Pancreas (tissue), 10 donors: ENCODE results near the gene ACOXL. TPM values are rescaled to one million over a fixed set of nuclear protein-coding genes. Genes with fewer than 3 reads are reported as not detected.

Source experiments
- ATAC-seq, 4 donors: fragments of 200-7000 bp; cut with Tn5 transposase; one replicate each; pipeline versions ENCODE4 v1.8.0 to v1.9.1; 2020; ENCODE audit warnings: mild to moderate bottlenecking in 4 of 4, moderate library complexity in 4 of 4
- DNase-seq, 6 donors: peaks; one replicate each; pipeline ENCODE4 v3.0.0-alpha.2; 2020
- FAIRE-seq: peaks from 2 replicates; lab custom pipeline; 2012; peaks lifted over from hg19 to GRCh38; lab: Jason Lieb, UNC
- H3K27ac ChIP-seq, 4 donors: fragments of 200-600 bp; sonication (generic); 1 replicate in 3 of 4; 2 replicates in 1 of 4; pipeline versions ENCODE4 v1.5.0 to v1.8.0; 2020
- H3K27me3 ChIP-seq, 4 donors: fragments of 200-600 bp; one replicate each; pipeline ENCODE4 v1.8.0; 2021
- H3K36me3 ChIP-seq, 3 donors: fragments of 200-600 bp; sonication (generic) in 1 of 3; one replicate each; pipeline versions ENCODE4 v1.5.0 to v1.8.0; 2020 to 2021
- H3K4me1 ChIP-seq, 3 donors: fragments of 200-600 bp; one replicate each; pipeline ENCODE4 v1.8.0; 2021
- H3K4me3 ChIP-seq, 4 donors: fragments of 200-600 bp; sonication (generic) in 2 of 4; one replicate each; pipeline versions ENCODE4 v1.5.0 to v1.8.0; 2020 to 2021
- H3K9me3 ChIP-seq, 4 donors: fragments of 200-600 bp; one replicate each; pipeline ENCODE4 v1.8.0; 2021
- CTCF ChIP-seq, 4 donors: fragments of 200-600 bp; sonication (generic) in 3 of 4; IDR thresholded peaks; one replicate each; pipeline versions ENCODE4 v1.5.0 to v1.8.0; 2021; ENCODE audit warnings: antibody characterized with exemption in 4 of 4
- WGBS, 2 donors: extraction: QIAGEN DNeasy Blood & Tissue Kit; methylation state at CpG; one replicate each; pipeline ENCODE4 v1.1.7; 2013; 5-methylcytosine and 5-hydroxymethylcytosine counted together
- intact Hi-C, 3 donors: fragments of 100-400 bp; cut with DNase I; formaldehyde crosslinking; loops; one replicate each; pipeline versions ENCODE4 v1.11.1 to v1.14.2; 2022
- polyA plus RNA-seq, 2 donors: library from polyadenylated mRNA; stranded (reverse); fragments of 200-250 nt; gene quantifications; one replicate each; pipeline ENCODE4 v1.2.3, GENCODE V29; 2013
- total RNA-seq, 6 donors: library from RNA; stranded (reverse); fragmentation: NEBNext Ultra II Directional in 4 of 6; extraction: Animal tissue kit (Norgen Biotek cat#: 25700) in 4 of 6; gene quantifications; one replicate each; pipeline versions ENCODE4 v1.2.1 to v1.2.4, GENCODE V29; 2021 to 2023
- donor health status: healthy with polysubstance abuse.
- donor health status: DM: no; HTN: no; CAD: no; lungs with moderate emphysema.
- donor health status: DM: no; HTN: no; CAD: no.
- donor health status: control.
- donor health status: control.
- donor health status: Bipolar disorder and iron deficiency.
- donor health status: DM: yes; HTN: yes; CAD: no.
- donor health status: DM: no; HTN: no; CAD: no.
- donor health status: DM: no; HTN: no; CAD: no.
- donor health status: DM: yes; HTN: yes; CAD: no.

ACOXL gene
- total and polyA plus RNA-seq, 8 donors, result 0.06 to 0.75 (median 0.21) TPM; not detected in 2

- no peaks in the 10 kb centered on the region for H3K36me3 ChIP-seq
- peak in 1 of 4 donors; percentile 18 for ATAC-seq
- DNase-seq, result peak; percentile 7 to 74 (median 38)
- H3K9me3 ChIP-seq, result no peaks in the 10 kb centered on the region
- peaks cover 0 to 13% (median 0%) of the 10 kb centered on the region in 4 donors for H3K27me3 ChIP-seq
- WGBS, 2 donors, result 20 to 21% methylated on average over 61 to 64 of the region's 64 CpGs
- peaks cover 0 to 11% (median 0%) of the 10 kb centered on the region in 3 donors for H3K4me1 ChIP-seq
- no peak for TF ChIP-seq CTCF (IDR thresholded peaks at IDR 0.05)
- peak overlapping the region in 2 of 4 donors; percentile 15 to 45 for H3K4me3 ChIP-seq
- intact Hi-C loops, result no loop called here
- H3K27ac ChIP-seq, result no peak overlapping the region
- FAIRE-seq, result no peak
Measured at GRCh38 chr2:111117598-111118480, 385.5 kb downstream of the ACOXL start.

GRCh38 chr2:111118481-111118980 is 386.2 kb downstream of the ACOXL start:
- H3K27me3 ChIP-seq, result peaks cover 0 to 13% (median 0%) of the 10 kb centered on the region in 4 donors
- no peaks in the 10 kb centered on the region for H3K9me3 ChIP-seq
- FAIRE-seq, result no peak
- peaks cover under 1 to 15% (median 2%) of the 10 kb centered on the region in 3 donors for H3K4me1 ChIP-seq
- H3K27ac ChIP-seq, result no peak overlapping the region
- TF ChIP-seq CTCF (IDR thresholded peaks at IDR 0.05), result no peak
- intact Hi-C loops, result no loop called here
- no peak for ATAC-seq
- 64 to 68% methylated on average over 33 of the region's 33 CpGs for WGBS, 2 donors
- H3K36me3 ChIP-seq, result no peaks in the 10 kb centered on the region
- H3K4me3 ChIP-seq, result peak overlapping the region in 1 of 4 donors; percentile 45
- peak in 3 of 6 donors; percentile 20 to 77 (median 34) for DNase-seq

- TF ChIP-seq CTCF (IDR thresholded peaks at IDR 0.05), result no peak
- Histone ChIP-seq H3K9me3 (no peaks in the 10 kb centered on the region), H3K4me1 (peaks cover 3 to 17% (median 4%) of the 10 kb centered on the region in 3 donors), H3K36me3 (no peaks in the 10 kb centered on the region), H3K27ac (no peak overlapping the region), H3K4me3 (peak overlapping the region in 1 of 4 donors; percentile 45), H3K27me3 (peaks cover 0 to 13% (median 0%) of the 10 kb centered on the region in 4 donors)
- FAIRE-seq (no peak), ATAC-seq (no peak), DNase-seq (peak in 5 of 6 donors; percentile 4 to 56 (median 33))
- intact Hi-C loops, result no loop called here
- WGBS, 2 donors, result 44 to 45% methylated on average over 76 of the region's 76 CpGs
Measured at GRCh38 chr2:111118981-111119821, 386.8 kb downstream of the ACOXL start.

- FAIRE-seq (no peak), DNase-seq (peak in 3 of 6 donors; percentile 11 to 80 (median 30)), ATAC-seq (no peak)
- Histone ChIP-seq H3K4me1 (peaks cover 3 to 17% (median 4%) of the 10 kb centered on the region in 3 donors), H3K27ac (peak overlapping the region; percentile 55 to 88 (median 86)), H3K36me3 (no peaks in the 10 kb centered on the region), H3K4me3 (peak overlapping the region; percentile 66 to 88 (median 76)), H3K9me3 (no peaks in the 10 kb centered on the region), H3K27me3 (peaks cover 0 to 13% (median 0%) of the 10 kb centered on the region in 4 donors)
- no peak for TF ChIP-seq CTCF (IDR thresholded peaks at IDR 0.05)
- intact Hi-C loops, result no loop called here
- 26% methylated on average over 25 to 27 of the region's 27 CpGs for WGBS, 2 donors
Measured at GRCh38 chr2:111119822-111120252, 387.5 kb downstream of the ACOXL start.
